ENCODE data around the gene CCSER2.

Gene CCSER2

DNA sequence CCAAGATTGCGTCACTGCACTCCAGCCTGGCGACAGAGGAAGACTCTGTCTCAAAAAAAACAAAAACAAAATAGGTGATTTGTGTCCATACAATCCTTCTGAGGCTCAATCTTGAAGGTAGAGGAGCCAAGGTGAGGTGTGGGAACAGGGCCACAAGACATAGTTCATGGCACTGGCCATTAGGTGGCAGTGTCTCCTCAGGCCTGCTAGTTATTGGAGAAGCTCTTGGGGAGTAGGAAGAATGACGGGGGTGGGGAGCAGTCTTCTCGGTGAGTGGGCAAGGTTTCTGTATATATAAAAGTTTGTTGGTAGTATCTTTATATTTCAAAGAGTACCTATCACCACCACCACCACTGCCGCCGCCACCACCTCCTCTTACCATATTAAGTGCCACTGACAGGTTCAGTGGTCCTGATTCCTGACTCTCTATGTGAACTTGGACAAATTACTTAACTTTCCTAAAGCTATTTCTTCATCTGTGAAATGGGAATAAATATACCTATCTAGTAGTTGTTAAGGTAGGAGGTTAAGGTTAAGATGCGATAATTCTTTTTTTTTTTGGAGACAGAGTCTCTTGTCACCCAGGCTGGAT, 24.0 kb downstream of the CCSER2 start:
- DNase-seq = peak; percentile 25

DNA sequence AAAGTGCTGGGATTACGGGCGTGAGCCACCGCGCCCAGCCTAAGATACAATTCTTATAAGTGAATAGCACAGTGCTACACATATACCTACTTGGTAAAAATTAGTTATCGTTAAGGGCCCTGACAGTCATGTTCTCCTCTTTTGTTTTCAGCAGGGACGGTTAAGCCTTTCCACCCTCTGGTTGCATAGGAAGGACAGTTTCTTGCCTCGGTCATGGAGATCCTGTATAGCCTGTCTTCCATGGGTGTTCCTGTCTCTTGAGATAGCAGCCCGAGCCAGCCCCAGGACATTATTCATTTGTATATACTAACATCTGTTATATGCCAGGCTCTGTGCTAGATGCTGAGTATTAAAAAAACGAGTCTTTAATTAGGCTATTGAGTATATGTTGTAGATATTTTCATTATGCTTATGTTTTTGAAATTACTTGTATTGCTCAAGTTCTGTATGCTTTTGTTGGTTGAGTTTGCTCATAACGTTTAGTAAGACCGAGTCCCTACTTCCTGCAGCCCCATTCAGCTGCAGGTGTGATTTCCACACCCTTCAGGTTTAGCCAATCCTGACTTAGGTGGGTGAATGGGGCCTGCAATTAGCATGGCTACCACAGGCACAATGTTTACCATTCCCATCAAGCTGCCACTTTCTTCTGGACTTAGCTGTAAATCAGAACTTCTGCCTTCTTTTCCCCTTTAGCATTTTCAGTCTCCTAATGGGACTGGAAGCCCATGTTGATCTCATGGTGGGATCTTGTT, 24.8 kb downstream of the CCSER2 start:
- DNase-seq = no peak

DNA sequence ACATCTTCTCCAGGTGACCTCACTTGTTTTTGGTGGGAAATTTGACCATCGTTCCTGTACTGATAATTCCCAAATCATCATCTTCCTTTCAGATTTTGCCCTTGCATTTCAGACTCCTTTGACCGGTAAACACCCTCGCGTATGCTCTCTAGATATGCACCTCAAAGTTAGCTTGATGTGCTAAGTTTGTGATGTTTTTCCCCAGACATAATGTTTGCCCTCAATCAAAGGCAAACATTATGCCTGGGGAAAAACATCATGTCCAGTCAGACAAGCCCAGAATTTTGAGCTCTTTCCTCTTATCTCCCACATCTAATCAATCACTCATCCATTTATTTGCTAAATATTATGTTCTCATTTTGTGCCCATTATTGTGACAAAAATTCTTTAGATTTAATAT, 26.2 kb downstream of the CCSER2 start:
- no peak for DNase-seq

DNA sequence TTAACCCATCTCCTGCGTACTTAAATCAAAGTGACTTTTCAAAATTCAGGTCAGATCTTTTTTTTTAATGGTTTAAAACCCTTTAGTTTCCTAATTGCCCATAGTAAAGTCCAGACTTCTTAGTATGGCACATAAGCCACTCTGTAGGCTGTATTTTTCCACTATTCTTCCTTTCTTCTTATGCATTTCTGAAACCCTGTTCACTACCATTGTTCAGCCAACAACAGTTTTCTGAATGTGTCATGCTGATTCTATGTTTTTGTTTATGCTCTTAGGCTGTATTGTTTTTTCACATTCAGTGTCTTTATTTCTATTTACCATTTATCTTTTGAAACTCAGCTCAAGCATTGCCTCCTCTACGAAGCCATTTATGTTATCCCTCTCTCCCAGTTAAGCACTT, 26.7 kb downstream of the CCSER2 start:
- DNase-seq = no peak

DNA sequence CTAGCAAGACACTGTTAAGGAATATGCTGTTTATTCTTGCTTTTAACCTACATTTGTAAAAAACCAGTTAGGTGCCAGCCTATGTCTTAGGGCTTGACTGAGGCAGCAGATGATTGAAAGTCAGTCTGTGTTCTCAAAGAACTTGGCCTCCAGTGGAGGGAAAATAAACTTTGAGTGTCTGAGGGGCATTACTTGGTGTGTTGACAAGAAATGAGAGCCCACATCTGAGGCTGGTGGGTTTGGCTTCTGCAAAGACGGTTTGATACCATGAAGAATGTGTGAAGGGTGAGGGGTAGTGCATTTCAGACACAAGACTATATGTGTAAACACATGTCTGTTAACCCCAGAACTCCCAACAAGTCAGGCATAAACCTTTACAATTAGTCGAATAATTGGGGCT, 28.5 kb downstream of the CCSER2 start:
- DNase-seq = no peak

DNA sequence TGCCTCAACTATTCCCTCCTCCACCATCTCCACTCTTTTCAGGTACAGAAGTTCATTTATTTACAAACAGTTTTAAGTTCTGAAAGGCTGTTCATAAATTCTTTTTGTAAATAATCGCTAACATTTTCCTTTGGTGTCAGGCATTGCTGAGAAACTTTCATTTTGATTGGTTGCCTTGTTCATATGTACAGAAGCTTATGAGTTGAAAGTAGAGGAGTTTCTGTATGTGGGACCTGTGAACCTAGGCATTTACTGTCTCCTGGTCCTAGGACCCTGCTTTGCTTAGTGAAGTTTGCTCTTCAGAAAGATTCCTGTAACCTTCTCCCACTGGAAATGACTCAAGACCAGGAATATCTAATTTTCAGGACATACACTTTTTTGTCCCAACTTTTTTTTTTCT, 30.4 kb downstream of the CCSER2 start:
- DNase-seq = no peak

DNA sequence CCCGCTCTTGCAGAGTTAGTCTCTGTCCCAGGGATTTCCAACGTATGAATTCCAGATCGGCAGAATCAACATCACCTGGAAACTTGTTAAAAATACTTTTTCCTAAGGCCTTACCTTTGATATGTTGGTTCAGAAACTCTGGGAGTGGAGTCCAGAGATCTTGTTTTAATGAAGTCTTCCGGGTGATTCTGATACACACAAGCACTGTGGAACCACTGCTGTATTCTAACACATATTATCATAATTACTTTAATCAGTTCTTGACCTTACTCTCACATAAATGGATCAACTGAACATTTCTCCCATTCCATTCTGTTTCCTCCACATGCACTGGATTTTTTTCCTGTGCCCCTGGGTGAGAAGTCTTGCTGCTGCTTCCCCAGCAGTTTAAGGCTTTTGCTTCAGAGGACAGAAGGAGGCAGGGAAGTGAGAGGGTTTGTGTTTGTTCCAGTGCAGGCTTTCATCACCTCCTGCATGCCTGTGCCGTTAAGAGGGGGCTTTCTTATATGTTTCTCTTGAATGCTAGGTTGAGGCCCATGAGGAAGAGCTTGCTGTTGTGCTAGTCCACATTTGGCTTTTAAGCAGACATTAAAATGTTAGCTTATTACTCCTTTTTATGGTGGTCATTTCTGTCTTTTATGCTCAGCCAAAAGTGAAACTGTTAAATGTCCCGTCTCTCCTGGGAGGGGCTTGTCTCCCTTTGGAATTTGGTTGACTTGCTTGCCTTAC, 32.4 kb downstream of the CCSER2 start:
- DNase-seq = no peak

DNA sequence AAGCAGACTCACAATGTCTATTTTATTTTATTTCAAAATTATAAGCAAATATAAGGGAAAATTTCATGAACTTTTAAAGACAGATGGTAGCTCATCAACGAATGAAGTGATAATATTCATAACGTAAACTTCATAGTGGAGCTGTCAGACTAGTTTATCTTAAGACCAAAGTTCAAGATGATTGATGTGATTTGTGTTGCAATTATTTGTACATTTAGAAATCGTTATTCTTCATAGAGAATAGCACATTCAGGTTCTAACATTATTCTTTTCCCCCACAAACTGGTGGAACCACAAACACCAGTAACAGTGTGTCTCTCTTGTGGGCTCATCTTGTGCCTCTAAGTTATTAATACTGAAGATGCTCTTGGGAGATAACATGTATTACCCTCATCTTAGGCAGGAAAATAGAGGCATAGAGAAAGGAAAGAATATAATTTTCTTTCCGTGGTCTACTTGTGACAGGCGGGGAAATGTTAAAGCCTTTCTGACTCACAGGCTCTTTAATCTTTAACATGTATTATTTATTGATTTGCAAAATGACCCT, 37.0 kb downstream of the CCSER2 start:
- no peak for DNase-seq

DNA sequence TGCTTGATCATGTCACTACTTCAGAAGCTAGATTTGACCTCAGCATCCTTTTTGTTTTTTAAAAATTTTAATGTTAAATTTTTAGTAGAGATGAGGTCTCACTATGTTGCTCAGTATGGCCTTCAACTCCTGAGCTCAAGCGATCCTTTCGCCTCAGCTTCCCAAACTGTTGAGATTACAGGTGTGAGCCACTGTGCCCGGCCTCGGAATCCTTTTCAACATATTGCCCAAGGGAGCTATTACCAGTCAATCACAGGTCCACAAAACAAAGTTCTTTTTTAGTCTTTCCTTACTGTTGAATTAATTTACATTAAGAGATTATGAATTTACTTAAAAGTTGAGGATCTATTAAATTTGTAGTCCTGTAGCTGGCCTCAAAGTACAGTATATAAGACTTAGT, 37.7 kb downstream of the CCSER2 start:
- DNase-seq = no peak

DNA sequence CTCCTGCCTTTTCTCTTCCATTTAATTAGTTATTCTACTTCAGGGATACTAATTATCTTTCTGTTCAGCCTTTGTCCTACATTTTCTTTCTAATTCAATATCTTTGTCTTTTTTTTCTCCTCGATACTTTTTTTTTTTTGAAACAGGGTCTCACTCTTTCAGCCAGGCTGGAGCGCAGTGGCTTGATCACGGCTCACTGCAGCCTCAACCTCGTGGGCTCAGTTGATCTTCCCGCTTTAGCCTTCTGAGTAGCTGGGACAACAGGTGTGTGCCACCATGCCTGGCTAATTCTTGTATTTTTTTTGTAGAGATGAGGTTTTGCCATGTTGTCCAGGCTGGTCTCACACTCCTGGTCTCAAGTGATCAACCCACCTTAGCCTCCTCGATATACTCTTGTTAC, 38.9 kb downstream of the CCSER2 start:
- no peak for DNase-seq

DNA sequence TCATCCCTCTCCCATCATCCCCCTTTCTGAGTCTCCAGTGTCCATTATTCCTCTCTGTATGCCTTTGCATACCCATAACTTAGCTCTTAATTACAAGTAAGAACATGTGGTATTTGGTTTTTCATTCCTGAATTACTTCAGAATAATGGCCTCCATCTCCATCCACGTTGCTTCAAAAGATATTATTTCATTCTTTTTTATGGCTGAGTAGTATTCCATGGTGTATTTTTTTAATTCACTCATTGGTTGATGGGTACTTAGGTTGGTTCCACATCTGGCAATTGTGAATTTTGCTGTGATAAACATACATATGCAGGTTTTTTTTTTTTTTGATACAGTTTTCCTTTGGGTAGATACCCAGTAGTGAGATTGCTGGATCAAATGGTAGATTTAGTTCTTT, 40.4 kb downstream of the CCSER2 start:
- no peak for DNase-seq

DNA sequence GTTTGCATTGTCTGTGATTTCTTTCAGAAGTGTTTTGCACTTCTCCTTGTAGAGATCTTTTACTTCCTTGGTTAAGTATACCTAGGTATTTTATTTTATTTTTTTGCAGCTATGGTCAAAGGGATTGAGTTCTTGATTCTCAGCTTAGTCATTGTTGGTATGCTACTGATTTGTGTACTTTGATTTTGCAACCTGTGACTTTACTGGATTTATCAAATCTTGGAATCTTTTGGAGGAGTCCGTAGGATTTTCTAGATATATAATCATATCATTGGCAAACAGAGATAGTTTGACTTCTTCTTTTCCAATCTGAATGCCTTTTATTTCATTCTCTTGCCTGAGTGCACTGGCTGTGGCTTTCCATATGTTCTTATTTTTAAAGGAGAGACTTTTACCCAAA, 41.9 kb downstream of the CCSER2 start:
- no peak for DNase-seq

DNA sequence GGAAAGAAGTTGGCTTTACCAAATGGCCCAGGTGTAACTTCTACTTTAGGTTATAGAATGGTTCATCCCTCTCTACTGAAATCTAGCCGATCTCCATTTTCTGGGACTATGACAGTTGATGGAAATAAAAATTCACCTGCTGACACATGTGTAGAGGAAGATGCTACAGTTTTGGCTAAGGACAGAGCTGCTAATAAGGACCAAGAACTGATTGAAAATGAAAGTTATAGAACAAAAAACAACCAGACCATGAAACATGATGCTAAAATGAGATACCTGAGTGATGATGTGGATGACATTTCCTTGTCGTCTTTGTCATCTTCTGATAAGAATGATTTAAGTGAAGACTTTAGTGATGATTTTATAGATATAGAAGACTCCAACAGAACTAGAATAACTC, 43.6 kb downstream of the CCSER2 start:
- DNase-seq = no peak

DNA sequence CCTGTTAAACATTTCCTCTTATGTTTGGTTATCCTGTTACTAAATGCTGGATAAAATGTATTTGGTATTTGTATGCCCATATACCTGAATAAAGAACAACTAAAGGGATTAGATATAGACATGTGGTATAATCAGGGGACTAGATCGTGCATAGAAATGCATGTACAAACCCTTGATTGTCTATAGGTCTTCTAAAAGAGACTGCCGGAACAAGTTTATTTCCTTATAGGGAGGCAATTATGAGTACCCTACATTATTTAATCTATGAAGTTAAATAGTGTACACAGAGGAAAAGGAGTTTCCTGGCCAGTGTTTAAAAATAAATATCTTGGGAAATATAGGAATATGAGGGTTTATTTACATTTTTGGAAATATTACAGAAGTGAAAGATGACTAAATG, 44.6 kb downstream of the CCSER2 start:
- DNase-seq = no peak

DNA sequence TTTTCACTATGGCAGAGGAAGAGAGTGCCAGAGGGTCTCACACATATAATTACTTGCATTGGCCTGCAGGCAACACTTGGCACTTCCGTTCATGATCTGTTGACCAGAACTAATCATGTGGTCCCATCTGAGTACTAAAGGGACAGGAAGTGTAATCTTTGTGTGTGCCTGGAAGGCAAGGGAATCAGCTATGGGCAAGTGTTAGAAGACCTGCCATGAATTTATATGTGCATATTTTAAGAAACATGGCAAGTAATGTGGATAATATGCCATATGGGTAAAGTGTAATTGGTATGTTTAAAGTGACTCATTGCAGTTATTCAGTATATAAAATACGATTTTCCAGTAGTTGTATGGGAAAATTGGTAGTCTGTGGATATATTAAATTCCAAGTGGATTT, 46.1 kb downstream of the CCSER2 start:
- DNase-seq = no peak

DNA sequence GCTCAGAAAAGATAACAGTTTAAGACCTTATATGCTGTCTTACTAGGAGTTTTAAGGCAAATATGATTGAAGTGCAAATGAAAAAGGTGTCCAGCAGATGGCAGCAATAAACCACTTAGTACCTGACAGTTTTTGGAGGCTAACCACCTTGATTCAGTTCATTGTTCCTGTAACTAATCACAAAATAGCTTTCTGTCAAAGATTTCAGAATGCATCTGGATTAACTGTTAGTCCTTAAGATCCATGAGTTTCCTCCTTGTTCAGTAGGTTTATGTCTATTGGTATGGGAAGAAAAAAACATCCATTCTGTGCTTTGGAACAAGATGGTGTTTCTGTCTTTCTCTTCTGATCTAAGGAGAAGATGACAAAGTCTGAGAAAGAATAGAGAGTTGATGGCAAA, 46.6 kb downstream of the CCSER2 start:
- DNase-seq = peak; percentile 8

DNA sequence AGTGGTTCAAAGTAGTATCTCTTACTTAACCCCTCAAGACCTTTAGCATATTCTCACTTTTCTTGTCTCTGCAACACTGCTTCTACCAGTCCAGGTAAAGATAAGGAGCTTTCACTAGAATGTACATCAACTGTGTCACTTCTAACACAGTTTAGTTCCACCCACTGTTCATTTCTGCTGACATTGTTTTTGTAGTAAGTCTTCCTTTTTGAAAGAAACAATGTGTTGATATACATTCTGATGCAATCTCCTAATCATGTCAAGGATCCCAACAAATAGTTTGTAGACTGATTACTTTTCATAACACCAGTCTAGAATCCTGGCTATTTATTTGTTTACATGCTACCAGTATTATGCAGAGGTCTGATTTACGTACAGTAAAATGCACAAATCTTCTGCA, 47.5 kb downstream of the CCSER2 start:
- DNase-seq = no peak

DNA sequence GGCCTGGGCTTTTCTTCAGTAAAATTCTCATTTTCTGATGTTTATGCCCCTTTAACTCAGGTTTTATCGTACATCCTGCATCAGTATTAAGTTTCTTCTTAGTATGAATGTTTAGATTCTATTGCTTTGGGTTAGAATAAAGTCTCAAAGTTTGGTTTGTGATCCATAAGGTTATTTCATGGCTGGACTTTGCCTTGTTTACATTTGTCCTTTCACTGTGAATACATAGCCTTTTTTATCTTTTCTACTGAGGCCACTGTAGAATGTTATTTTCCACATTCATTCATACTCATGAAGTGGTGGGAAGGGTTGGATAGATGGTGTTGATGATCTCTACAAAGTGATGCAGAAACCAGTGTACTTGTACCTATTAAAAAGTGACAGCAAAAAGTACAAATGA, 59.8 kb downstream of the CCSER2 start:
- no peak for DNase-seq

DNA sequence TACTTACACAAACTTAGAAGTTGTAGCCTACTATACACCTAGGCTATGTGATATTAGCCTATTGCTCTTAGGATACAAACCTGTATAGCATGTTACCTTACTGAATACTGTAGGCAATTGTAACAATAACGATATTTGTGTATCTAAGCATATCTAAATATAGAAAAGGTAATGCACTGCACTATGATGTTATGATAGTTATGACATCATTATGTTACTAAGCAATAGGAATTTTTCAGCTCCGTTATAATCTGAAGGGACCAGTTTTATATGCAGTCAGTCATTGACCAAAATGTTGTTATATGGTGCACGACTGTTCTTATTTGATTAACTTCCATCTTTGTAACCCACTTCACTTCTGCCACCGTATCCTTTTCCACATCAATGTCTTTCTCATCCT, 62.0 kb downstream of the CCSER2 start:
- no peak for DNase-seq

DNA sequence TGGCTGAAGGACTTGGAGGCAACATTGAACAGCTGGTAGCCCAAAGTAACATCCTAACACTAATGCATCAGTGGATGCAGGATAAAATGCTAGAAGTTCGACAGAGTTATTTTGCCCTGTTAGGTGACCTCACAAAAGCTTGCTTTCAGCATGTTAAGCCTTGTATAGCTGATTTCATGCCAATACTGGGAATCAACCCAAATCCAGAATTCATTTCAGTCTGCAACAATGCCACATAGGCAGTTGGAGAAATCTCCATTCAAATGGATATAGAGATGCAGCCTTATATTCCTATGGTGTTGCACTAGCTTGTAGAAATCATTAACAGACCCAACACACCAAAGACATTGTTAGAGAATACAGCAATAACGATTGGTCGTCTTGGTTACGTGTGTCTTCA, 62.9 kb downstream of the CCSER2 start:
- DNase-seq = no peak

DNA sequence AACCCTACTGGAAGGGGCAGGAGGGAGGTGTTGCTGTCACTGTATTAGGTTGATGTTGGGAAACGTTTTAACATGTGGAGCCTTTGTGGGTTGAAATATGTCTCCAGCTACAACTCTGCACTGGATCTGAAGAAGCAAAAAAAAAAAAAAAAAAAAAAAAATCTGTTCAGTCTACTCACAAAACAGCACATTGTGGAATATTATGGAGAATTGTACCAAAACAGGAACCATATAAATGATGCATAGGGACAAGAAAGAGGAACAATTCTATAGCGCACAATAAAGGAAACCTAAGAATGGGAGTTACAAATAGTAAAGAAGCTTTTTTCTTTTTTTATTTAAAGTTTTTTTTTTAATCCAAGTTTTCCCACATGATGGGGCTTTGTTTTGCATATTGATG, 63.8 kb downstream of the CCSER2 start:
- DNase-seq = no peak

DNA sequence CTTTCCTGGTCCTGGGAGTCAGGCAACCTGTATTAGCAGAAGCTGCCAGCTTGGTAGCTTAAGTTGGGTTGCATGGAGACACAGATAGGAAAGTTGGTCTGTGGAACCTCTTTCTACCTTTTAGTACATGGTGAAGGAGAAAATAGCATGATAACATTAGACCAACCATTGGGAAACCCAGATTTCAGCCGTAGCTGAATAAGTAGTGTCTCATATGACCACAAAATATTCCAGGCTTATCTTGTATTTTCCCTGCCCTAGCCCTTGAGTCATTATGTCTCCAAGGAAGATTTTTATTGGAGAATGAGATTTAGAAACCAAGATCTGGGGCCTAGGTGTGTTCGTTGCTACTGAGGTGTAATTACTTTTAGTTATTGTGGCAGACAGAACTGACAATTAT, 67.2 kb downstream of the CCSER2 start:
- DNase-seq = no peak

DNA sequence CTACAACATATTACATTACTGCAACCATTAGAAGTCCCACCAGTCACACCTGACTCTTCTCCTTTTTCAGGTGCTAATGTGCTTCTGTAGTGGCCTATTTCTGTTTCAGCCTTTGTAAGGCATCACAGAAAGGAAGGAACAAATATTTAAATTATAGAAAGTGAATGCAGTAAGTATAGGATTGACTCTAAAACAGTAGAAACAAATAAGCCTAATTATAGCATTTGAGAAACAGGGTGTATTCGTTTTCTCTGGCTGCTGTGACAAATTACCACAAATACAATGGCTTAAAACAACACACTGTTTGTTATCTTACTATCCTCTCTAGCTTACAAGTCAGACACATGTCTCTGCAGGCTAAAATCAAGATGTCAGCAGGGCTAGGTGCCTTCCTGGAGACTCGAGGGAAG, 69.4 kb downstream of the CCSER2 start:
- DNase-seq = no peak

DNA sequence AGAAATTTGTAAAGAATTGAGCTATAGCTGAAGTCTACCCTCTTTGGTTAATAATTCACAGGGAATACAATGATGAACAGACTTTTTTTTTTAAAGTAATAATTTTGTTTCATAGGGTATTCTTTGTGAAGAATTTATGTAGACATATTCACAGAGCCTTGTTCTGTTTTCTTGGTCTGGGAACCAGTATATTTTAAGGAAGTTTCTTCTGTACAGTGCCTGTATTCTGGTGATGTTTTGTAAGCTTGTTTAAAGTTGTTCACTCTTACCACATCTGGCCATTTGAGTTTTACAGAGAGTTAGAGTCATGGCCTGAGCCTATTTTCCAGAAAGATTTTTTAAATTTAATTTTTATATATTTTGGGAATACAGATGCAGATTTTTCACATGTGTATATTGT, 70.3 kb downstream of the CCSER2 start:
- no peak for DNase-seq

Data from NCI-H2029 (cell line).